Uterus (tissue), 4 donors: Measurements from ENCODE around the gene LSM4. TPM values are rescaled to one million over a fixed set of nuclear protein-coding genes. Genes with fewer than 3 reads are reported as not detected.

ENCODE experiments used
- DNase-seq, 2 donors: peaks; one replicate each; pipeline ENCODE4 v3.0.0-alpha.2; 2019 to 2020
- H3K27ac ChIP-seq, 2 donors: fragments of 200-600 bp; sonication (generic); 1 replicate in 1 of 2; 2 replicates in 1 of 2; pipeline ENCODE4 v1.5.1; 2016 to 2018
- H3K27me3 ChIP-seq, 2 donors: fragments of 200-600 bp; sonication (generic); one replicate each; pipeline ENCODE4 v1.5.1; 2018 to 2019; ENCODE audit warnings: control low read depth in 1 of 2
- H3K36me3 ChIP-seq, 2 donors: fragments of 200-600 bp; sonication (generic); one replicate each; pipeline ENCODE4 v1.5.1; 2019; ENCODE audit warnings: control low read depth in 1 of 2
- H3K4me1 ChIP-seq, 2 donors: fragments of 200-600 bp; sonication (generic); one replicate each; pipeline ENCODE4 v1.5.1; 2018 to 2019; ENCODE audit warnings: control low read depth in 1 of 2
- H3K4me3 ChIP-seq, 2 donors: fragments of 200-600 bp; sonication (generic); 1 replicate in 1 of 2; 2 replicates in 1 of 2; pipeline ENCODE4 v1.5.1; 2018 to 2019; ENCODE audit warnings: mild to moderate bottlenecking in 1 of 2
- H3K9me3 ChIP-seq, 2 donors: fragments of 200-600 bp; sonication (generic); one replicate each; pipeline ENCODE4 v1.5.1; 2019; ENCODE audit warnings: control low read depth in 1 of 2
- CTCF ChIP-seq, 4 experiments: fragments of 200-600 bp in 2 of 4; fragments of 450-650 bp in 2 of 4; sonication (generic) in 2 of 4; IDR thresholded peaks; one replicate each; pipeline ENCODE4 v1.5.1; 2016 to 2019; ENCODE audit warnings: antibody characterized with exemption in 4 of 4, mild to moderate bottlenecking in 2 of 4, moderate library complexity in 1 of 4
- POLR2A ChIP-seq, 2 donors: fragments of 450-650 bp; IDR thresholded peaks; one replicate each; pipeline ENCODE4 v1.6.1; 2016; ENCODE audit warnings: antibody characterized with exemption in 2 of 2, mild to moderate bottlenecking in 1 of 2, moderate library complexity in 1 of 2
- intact Hi-C: fragments of 100-400 bp; cut with DNase I; formaldehyde crosslinking; loops from one replicate; pipeline ENCODE4 v1.15.1; 2023; ENCODE audit warnings: low total_unique reads
- total RNA-seq, 4 donors: library from RNA; depleted of rRNA in 3 of 4; stranded (reverse); fragments of >200 nt in 3 of 4; gene quantifications; one replicate each; pipeline versions ENCODE4 v1.1.0 to v1.2.4, GENCODE V29; 2014 to 2023
- donor health status: DM: yes; HTN: yes; CAD: no.

LSM4 gene
- total RNA-seq, 4 donors from 2014 or later, result 8.8 to 120 (median 64.2) TPM

GRCh38 chr19:18298601-18299000 lies 24.3 kb downstream of the LSM4 start:
- H3K27me3 ChIP-seq, result no peaks in the 10 kb centered on the region
- H3K36me3 ChIP-seq, result no peaks in the 10 kb centered on the region
- no peak overlapping the region for H3K4me3 ChIP-seq
- H3K9me3 ChIP-seq, result no peaks in the 10 kb centered on the region
- H3K27ac ChIP-seq, result no peak overlapping the region
- no peak for DNase-seq
- TF ChIP-seq POLR2A (IDR thresholded peaks at IDR 0.05), result no peak
- no peak for TF ChIP-seq CTCF (IDR thresholded peaks at IDR 0.05)
- intact Hi-C loops, result no loop called here
- H3K4me1 ChIP-seq, result peaks cover under 1 to 26% of the 10 kb centered on the region in 2 donors

GRCh38 chr19:18297308-18297707 lies 25.6 kb downstream of the LSM4 start:
- Histone ChIP-seq H3K9me3 (no peaks in the 10 kb centered on the region), H3K27ac (peak overlapping the region in 1 of 2 donors; percentile 25), H3K36me3 (no peaks in the 10 kb centered on the region), H3K27me3 (no peaks in the 10 kb centered on the region), H3K4me1 (peaks cover 0 to 15% of the 10 kb centered on the region in 2 donors), H3K4me3 (no peak overlapping the region)
- TF ChIP-seq CTCF (IDR thresholded peaks at IDR 0.05), result no peak
- no peak for TF ChIP-seq POLR2A (IDR thresholded peaks at IDR 0.05)
- intact Hi-C loops, result no loop called here
- peak; percentile 49 to 53 for DNase-seq

GRCh38 chr19:18295034-18295451 lies 27.8 kb downstream of the LSM4 start:
- TF ChIP-seq CTCF (IDR thresholded peaks at IDR 0.05) (no peak), POLR2A (IDR thresholded peaks at IDR 0.05) (no peak)
- no peaks in the 10 kb centered on the region for H3K36me3 ChIP-seq
- H3K4me1 ChIP-seq, result peaks cover 0 to 13% of the 10 kb centered on the region in 2 donors
- no peak for DNase-seq
- intact Hi-C loops, result no loop called here
- H3K27me3 ChIP-seq, result no peaks in the 10 kb centered on the region
- no peak overlapping the region for H3K27ac ChIP-seq
- H3K4me3 ChIP-seq, result no peak overlapping the region
- H3K9me3 ChIP-seq, result no peaks in the 10 kb centered on the region

- H3K27me3 ChIP-seq, result no peaks in the 10 kb centered on the region
- intact Hi-C loops, result no loop called here
- no peak for DNase-seq
- H3K4me1 ChIP-seq, result peaks cover 0 to 15% of the 10 kb centered on the region in 2 donors
- no peak overlapping the region for H3K4me3 ChIP-seq
- no peaks in the 10 kb centered on the region for H3K9me3 ChIP-seq
- TF ChIP-seq CTCF (IDR thresholded peaks at IDR 0.05) (no peak), POLR2A (IDR thresholded peaks at IDR 0.05) (no peak)
- peak overlapping the region; percentile 95 to 99 for H3K27ac ChIP-seq
- no peaks in the 10 kb centered on the region for H3K36me3 ChIP-seq
Measured at GRCh38 chr19:18294467-18294864, 28.4 kb downstream of the LSM4 start.

- H3K4me3 ChIP-seq, result no peak overlapping the region
Measured at GRCh38 chr19:18293642-18294466, 29.0 kb downstream of the LSM4 start.

More at GRCh38 chr19:18293642-18294466, 29.0 kb downstream of the LSM4 start:
- Histone ChIP-seq H3K4me1 (peaks cover 0 to 15% of the 10 kb centered on the region in 2 donors), H3K9me3 (no peaks in the 10 kb centered on the region), H3K27me3 (no peaks in the 10 kb centered on the region), H3K27ac (peak overlapping the region; percentile 95 to 99), H3K36me3 (no peaks in the 10 kb centered on the region)
- TF ChIP-seq POLR2A (IDR thresholded peaks at IDR 0.05) (no peak), CTCF (IDR thresholded peaks at IDR 0.05) (no peak)
- intact Hi-C loops, result no loop called here
- no peak for DNase-seq
